WI38 (cell line): ENCODE measurements around the gene C1orf116.

Experiments
- H3K4me3 ChIP-seq: 2 replicates; pipeline ENCODE4 v1.5.1; 2011; ENCODE audit warnings: low read depth, mild to moderate bottlenecking, control low read depth, low read length
- CTCF ChIP-seq: IDR thresholded peaks from 2 replicates; pipeline ENCODE4 v1.5.1; 2012; ENCODE audit warnings: low read depth, mild to moderate bottlenecking, control low read depth, low read length

The C1orf116 gene

GRCh38 chr1:207010726-207011125, 21.8 kb downstream of the C1orf116 start:
- H3K4me3 ChIP-seq: no peak overlapping the region
- TF ChIP-seq CTCF: no peak

GRCh38 chr1:207009945-207010344, 22.6 kb downstream of the C1orf116 start:
- no peak overlapping the region for H3K4me3 ChIP-seq
- TF ChIP-seq CTCF: no peak

- TF ChIP-seq CTCF: no peak
These were observed 23.2 kb downstream of the C1orf116 start for GRCh38 chr1:207009182-207009850.

GRCh38 chr1:207007352-207008033, 25.1 kb downstream of the C1orf116 start:
- no peak for TF ChIP-seq CTCF
- H3K4me3 ChIP-seq: no peak overlapping the region

More at GRCh38 chr1:207009182-207009850, 23.2 kb downstream of the C1orf116 start:
- H3K4me3 ChIP-seq: no peak overlapping the region

GRCh38 chr1:207006914-207007313, 25.6 kb downstream of the C1orf116 start:
- H3K4me3 ChIP-seq: no peak overlapping the region
- no peak for TF ChIP-seq CTCF

- no peak for TF ChIP-seq CTCF
- no peak overlapping the region for H3K4me3 ChIP-seq
These were observed 26.5 kb downstream of the C1orf116 start for GRCh38 chr1:207006083-207006482.
